Stimulated activated CD8-positive, alpha-beta memory T cell treated with anti-CD3 and anti-CD28 coated beads, Interleukin-12 subunit alpha, Interleukin-12 subunit beta, amount 100 ng/mL, for 24 hours (primary cell): ENCODE measurements around the gene PMFBP1.

Source experiments
- DNase-seq: peaks from one replicate; pipeline ENCODE4 v3.0.0-alpha.2; 2020; ENCODE audit errors: extremely low read depth

The PMFBP1 gene

GRCh38 chr16:72131036-72131435, 40.9 kb downstream of the PMFBP1 start:
- no peak for DNase-seq

- no peak for DNase-seq
Measured at GRCh38 chr16:72129976-72130656, 41.8 kb downstream of the PMFBP1 start.

GRCh38 chr16:72128701-72129100, 43.3 kb downstream of the PMFBP1 start:
- no peak for DNase-seq

- no peak for DNase-seq
Measured at GRCh38 chr16:72126429-72126765, 45.6 kb downstream of the PMFBP1 start.

DNA sequence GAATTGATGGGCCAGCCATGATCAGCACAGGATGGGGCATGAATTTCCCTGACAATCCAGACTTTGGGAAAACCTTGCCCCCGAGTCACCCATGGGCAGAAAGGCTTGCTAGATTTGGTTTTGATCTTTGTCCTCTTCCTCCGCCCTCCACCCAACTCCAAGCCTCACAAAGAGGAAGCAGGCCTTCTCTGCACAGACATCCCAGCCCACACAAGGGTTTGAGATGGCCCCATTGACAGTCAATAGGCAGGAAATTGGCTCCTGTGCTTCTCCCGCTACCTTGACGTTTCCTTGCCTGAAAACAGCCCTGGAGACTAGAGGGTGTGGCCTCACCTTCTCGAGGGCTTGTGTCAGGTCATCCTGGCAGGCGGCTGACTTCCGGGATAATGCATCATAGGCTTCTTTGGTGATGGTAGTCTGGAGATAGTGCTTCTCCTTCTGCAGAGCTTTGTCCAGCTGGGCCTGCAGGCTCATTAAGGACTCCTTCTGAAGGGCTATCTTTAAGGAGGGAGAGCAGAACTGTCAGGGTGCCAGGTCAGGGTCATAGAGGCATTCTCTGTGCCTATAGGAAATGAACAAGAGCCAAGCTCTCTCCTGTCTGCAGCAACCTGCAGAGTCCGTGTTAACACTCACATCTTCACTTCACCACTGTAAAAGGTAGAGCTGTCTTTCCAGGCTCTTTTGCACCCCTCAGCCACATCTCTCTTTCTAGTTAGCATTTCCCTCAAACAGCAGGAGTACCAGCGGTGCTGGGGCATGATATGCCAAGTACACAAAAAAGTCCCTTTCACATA, 46.1 kb downstream of the PMFBP1 start:
- DNase-seq, result no peak

GRCh38 chr16:72124761-72125634, 47.0 kb downstream of the PMFBP1 start:
- DNase-seq, result peak; percentile 8

DNA sequence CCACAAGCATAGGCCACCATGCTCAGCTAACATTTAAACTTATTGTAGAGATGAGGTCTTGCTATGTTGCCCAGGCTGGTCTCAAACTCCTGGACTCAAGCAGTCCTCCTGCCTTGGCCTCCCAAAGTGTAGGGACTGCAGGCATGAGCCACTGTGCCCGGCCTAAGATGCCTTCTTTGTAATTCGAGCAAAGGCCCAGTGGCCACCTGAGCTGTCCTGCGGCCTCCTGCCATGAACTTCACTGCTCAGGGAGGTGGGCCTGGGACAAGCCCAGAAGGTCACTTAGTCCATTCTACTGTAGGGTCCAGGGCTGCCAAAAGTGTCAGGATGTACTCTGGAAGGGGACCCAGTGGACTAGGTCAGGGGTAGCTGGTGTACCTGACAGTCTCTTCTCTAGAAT, 47.8 kb downstream of the PMFBP1 start:
- no peak for DNase-seq

- DNase-seq, result no peak
Measured at GRCh38 chr16:72123426-72123825, 48.5 kb downstream of the PMFBP1 start.

DNA sequence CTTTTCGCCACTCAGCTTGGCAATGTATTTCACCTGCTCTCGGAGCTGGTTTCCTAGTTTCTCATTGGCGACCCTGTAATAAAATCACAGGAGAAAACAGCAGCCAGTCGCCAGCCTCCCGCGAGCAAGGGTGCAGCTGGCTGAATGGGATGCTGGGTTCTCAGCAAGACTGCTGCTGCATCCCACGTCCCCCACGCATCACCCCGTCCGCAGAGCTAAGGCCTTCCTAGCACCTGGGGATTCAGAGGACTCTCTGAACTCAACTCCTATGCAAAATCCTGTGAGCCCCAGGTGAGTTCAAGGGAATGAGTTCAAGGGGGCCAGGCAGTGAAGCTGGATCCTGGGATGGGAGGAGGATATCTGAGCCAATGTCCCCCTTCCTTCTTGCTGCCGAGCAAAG, 49.0 kb downstream of the PMFBP1 start:
- DNase-seq, result no peak

DNA sequence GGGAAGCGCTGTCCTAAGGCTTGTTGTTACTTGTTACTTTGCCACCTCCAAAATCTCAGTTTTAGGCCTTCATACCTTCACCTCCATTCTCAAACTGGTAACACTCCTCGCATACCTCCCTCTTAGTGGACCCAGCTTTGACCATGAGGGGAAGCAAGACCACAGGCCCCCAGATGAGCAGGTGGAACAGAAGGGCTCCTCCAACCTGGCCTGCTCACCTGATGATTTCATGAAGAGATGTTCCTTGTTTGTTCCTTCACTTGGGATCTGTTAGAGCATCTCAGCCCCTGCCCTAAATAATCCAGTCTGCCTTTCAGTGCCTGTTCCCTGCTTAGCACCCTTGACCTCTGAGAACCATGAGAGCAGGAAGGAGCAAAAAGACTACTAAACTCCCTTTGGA, 49.6 kb downstream of the PMFBP1 start:
- DNase-seq, result no peak

DNA sequence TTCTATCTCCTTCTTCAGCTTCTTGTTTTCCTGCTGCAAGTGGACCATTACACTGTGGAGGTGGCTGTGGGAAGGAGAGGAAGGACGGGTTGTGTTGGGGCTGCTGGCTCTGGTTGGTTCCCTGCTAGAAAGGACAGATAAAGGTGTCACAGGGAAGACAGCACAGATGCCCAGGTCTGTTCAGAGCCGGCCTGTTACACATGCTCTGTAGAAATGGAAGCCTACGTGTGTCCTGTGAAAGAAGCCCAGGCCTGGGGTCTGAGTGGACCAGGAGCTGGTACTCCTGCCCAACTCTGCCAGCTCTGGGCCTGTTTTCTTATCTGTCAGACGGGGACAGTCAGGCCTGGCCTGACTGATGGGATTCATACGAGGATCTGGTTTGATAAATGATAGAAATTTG, 51.9 kb downstream of the PMFBP1 start:
- DNase-seq, result no peak

GRCh38 chr16:72113616-72113945, 58.4 kb downstream of the PMFBP1 start:
- DNase-seq, result no peak

- DNase-seq, result no peak
Measured at GRCh38 chr16:72112906-72113615, 58.9 kb downstream of the PMFBP1 start.

GRCh38 chr16:72112452-72112792, 59.5 kb downstream of the PMFBP1 start:
- no peak for DNase-seq

GRCh38 chr16:72111657-72112451, 60.1 kb downstream of the PMFBP1 start:
- no peak for DNase-seq

DNA sequence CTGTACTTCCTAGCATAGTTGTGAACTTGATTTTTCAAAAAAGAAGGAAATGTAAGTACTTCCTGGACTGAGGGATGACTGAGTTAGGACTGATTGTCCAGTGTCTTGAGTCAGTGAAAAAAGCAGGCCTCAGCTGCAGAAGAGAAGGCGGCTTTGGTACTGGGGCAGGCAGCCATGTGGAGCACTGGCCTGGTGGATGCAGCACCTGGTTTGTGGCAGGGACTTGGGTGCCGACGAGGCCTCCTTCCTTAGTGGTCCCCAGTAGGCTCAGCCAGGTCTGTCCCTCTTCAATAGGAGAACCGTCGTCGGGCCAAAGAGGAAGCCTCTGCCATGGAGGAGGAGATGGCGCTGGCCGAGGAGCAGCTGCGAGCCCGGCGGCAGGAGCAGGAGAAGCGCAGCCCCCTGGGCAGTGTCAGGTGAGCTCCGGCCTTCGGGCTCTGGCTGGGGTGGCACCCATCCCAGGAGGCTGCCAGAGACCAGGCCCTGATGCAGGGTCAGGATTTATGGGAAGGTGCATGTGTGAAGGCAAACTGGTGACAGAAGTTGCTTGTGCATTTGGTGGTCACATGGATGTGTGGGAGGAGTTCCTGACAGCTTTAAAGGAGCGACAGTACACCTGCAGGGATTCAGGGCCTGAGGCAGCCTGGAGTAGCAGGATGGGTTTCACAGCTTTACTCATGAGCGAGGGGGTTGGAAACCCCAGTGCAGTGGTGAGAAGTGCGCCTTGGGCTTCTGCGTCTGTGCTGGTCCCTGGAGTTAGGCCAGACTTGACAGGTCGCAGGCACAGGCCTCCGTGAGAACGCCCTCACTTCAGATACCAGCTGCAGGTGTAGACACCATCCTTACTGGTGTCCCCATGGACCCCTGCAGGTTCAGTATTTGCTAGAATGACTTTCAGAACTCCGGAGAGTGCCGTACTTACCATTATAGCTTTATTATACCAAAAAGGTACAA, 61.0 kb downstream of the PMFBP1 start:
- DNase-seq, result no peak

DNA sequence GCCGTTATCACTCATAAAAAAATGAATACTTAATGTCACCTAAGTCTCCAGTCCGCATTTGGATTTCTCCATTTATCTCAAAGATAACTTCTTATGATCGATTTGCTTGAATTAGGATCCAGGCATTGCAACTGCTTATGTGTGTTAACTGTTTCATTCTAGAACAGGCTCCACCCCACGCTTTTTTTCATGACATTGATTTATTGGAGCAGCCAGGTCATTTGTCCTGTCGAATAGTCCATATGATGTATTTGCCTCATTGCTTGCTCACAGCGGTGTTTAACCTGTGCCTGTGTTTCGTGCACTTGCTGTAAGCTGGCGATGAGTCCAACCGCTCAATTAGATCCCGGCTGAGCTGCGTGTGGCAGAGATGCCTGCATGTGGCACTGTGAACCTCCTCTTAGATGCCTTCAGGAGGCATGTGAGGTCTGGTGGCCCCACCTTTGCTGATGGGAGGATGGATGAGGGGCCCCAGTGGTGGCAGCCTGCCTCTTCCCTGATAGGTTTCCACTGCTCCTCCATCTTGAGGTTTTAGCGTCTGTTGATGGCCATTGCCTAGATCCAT, 61.9 kb downstream of the PMFBP1 start:
- no peak for DNase-seq

DNA sequence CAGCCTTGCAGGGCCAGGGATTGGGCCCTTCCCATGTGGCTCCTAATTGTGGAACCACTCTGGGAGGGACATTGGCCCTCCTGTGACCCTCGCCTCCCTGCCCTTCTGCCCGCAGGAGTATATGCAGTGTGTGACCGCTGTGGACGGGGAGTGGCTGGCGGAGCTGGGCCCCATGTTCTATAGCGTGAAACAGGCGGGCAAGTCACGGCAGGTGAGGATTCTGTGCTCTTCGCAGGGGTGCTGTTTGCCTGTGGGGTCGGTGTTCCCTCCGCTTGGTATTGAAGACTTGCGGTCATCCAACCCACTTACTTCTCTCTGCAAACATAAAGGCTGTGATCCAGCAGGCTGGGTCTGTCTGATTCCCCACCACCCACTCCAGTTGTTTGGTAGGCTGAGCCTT, 62.7 kb downstream of the PMFBP1 start:
- DNase-seq, result no peak

DNA sequence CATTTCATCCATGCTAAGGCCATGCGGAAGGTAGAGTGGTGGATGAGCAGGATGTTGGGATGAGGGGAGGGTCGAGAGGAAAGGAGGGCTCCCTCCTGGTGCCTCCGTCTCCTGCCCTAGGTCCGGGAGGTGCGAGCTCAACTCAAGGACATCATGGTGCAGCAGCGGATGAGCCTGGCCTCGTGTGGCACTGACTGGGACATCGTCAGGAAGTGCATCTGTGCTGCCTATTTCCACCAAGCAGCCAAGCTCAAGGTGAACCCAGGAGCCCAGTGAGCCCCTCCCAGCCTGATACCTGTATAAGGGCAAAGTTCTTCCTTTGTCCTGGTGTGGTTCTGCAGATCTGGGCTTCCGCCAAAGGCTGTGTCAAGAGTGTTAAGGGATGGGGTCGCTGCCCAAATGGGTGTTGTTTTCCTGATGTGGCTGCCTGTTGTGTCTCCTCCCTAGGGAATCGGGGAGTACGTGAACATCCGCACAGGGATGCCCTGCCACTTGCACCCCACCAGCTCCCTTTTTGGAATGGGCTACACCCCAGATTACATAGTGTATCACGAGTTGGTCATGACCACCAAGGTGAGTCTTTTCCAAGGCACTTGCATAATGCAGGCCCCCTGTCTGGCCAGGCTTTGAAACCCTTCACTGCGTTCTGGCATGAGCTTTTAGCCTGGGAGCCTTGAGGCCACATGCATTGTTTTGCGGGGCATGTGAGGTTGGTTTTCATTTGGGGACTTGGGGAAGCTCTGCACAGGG, 63.4 kb downstream of the PMFBP1 start:
- DNase-seq, result no peak
